Neural cell (in vitro differentiated cells): ENCODE results near the gene PLXNB1. TPM values are rescaled to one million over a fixed set of nuclear protein-coding genes. Genes with fewer than 3 reads are reported as not detected.

Experiments
- H2AFZ ChIP-seq: fragments of 200-600, 300-800 bp; sonication (generic), shearing (Covaris generic); 2 replicates; pipeline ENCODE4 v1.6.0; 2014; ENCODE audit warnings: low read depth, mild to moderate bottlenecking, antibody characterized with exemption, low read length, moderate library complexity
- H3F3A ChIP-seq: fragments of 200-600 bp; shearing (Covaris generic); 2 replicates; pipeline ENCODE4 v1.6.1; 2016; ENCODE audit warnings: mild to moderate bottlenecking, moderate library complexity, mixed read lengths, antibody characterized with exemption, low read length; ENCODE audit not compliant: insufficient read depth, poor library complexity, severe bottlenecking
- H3K27ac ChIP-seq: fragments of 200-600, 300-800 bp; sonication (generic), shearing (Covaris generic); 2 replicates; pipeline ENCODE4 v1.5.1; 2014; ENCODE audit warnings: mild to moderate bottlenecking, low read length, moderate library complexity
- H3K27me3 ChIP-seq: fragments of 300-800, 200-600 bp; sonication (generic), shearing (Covaris generic); 2 replicates; pipeline ENCODE4 v1.6.0; 2014; ENCODE audit warnings: mild to moderate bottlenecking, low read depth, low read length, moderate library complexity; ENCODE audit not compliant: insufficient read depth
- H3K36me3 ChIP-seq: fragments of 300-800, 200-600 bp; sonication (generic), shearing (Covaris generic); 2 replicates; pipeline ENCODE4 v1.5.1; 2014; ENCODE audit warnings: mild to moderate bottlenecking, antibody characterized with exemption, low read length, moderate library complexity; ENCODE audit not compliant: insufficient read depth
- H3K4me2 ChIP-seq: fragments of 300-800, 200-600 bp; sonication (generic), shearing (Covaris generic); 2 replicates; pipeline ENCODE4 v1.6.0; 2014; ENCODE audit warnings: mild to moderate bottlenecking, low read length
- H3K4me3 ChIP-seq: fragments of 300-800, 200-600 bp; sonication (generic), shearing (Covaris generic); 2 replicates; pipeline ENCODE4 v1.5.1; 2014; ENCODE audit warnings: mild to moderate bottlenecking, low read length, moderate library complexity
- H3K79me2 ChIP-seq: fragments of 200-600 bp; shearing (Covaris generic); replicated peaks from 2 replicates; pipeline ENCODE4 v1.6.0; 2014; ENCODE audit warnings: mild to moderate bottlenecking, low read length, moderate library complexity; ENCODE audit not compliant: insufficient read depth
- H3K9ac ChIP-seq: fragments of 300-800, 200-600 bp; sonication (generic), shearing (Covaris generic); 2 replicates; pipeline ENCODE4 v1.6.1; 2016; ENCODE audit warnings: mild to moderate bottlenecking, low read length, mixed read lengths
- H3K9me2 ChIP-seq: fragments of 200-600 bp; shearing (Covaris generic); 2 replicates; pipeline ENCODE4 v1.6.1; 2016; ENCODE audit warnings: mild to moderate bottlenecking, low read length, mixed read lengths; ENCODE audit not compliant: insufficient read depth
- H3K9me3 ChIP-seq: fragments of 200-600, 300-800 bp; sonication (generic), shearing (Covaris generic); 2 replicates; pipeline ENCODE4 v1.6.1; 2016; ENCODE audit warnings: mild to moderate bottlenecking, mixed run types, low read length, moderate library complexity, mixed read lengths
- H4K20me1 ChIP-seq: fragments of 200-600 bp; shearing (Covaris generic); 2 replicates; pipeline ENCODE4 v1.6.1; 2016; ENCODE audit warnings: mild to moderate bottlenecking, mixed run types; ENCODE audit not compliant: insufficient read depth
- CTCF ChIP-seq: fragments of 450-650 bp; IDR thresholded peaks from 2 replicates; pipeline ENCODE4 v1.5.1; 2014; ENCODE audit warnings: antibody characterized with exemption, mild to moderate bottlenecking, moderate library complexity; ENCODE audit not compliant: poor library complexity, severe bottlenecking
- EP300 ChIP-seq: fragments of 450-650 bp; conservative IDR thresholded peaks from 2 replicates; pipeline ENCODE4 v1.6.1; 2014; ENCODE audit warnings: antibody characterized with exemption, mild to moderate bottlenecking, moderate library complexity; ENCODE audit not compliant: poor library complexity, severe bottlenecking
- EZH2 ChIP-seq: fragments of 200-600, 300-800 bp; shearing (Covaris generic), sonication (generic); IDR thresholded peaks from 2 replicates; pipeline ENCODE4 v1.6.1; 2014; ENCODE audit warnings: antibody characterized with exemption, low read length, borderline replicate concordance, mild to moderate bottlenecking; ENCODE audit not compliant: insufficient read depth, poor library complexity, severe bottlenecking
- MXI1 ChIP-seq: fragments of 450-650 bp; conservative IDR thresholded peaks from 2 replicates; pipeline ENCODE4 v1.6.1; 2014; ENCODE audit warnings: antibody characterized with exemption, mild to moderate bottlenecking; ENCODE audit not compliant: poor library complexity, severe bottlenecking
- POLR2AphosphoS5 ChIP-seq: IDR thresholded peaks from 2 replicates; pipeline ENCODE4 v1.6.1; 2012
- RAD21 ChIP-seq: fragments of 450-650 bp; conservative IDR thresholded peaks from 2 replicates; pipeline ENCODE4 v1.6.1; 2014; ENCODE audit warnings: antibody characterized with exemption, mild to moderate bottlenecking, moderate library complexity
- REST ChIP-seq: IDR thresholded peaks from 2 replicates; pipeline ENCODE4 v1.6.1; 2012; ENCODE audit warnings: borderline replicate concordance
- SMC3 ChIP-seq: fragments of 450-650 bp; conservative IDR thresholded peaks from 2 replicates; pipeline ENCODE4 v1.6.1; 2014; ENCODE audit warnings: antibody characterized with exemption, mild to moderate bottlenecking, moderate library complexity; ENCODE audit not compliant: poor library complexity
- TAF1 ChIP-seq: IDR thresholded peaks from 2 replicates; pipeline ENCODE4 v1.6.1; 2012; ENCODE audit warnings: low read depth
- polyA plus RNA-seq: library from polyadenylated mRNA; depleted of rRNA; stranded (reverse); fragments of >200 nt; gene quantifications from 2 replicates; pipeline ENCODE4 v1.2.3, GENCODE V29; 2014

PLXNB1 gene
- polyA plus RNA-seq, 1 donor from 2014 or later: 134 TPM

DNA sequence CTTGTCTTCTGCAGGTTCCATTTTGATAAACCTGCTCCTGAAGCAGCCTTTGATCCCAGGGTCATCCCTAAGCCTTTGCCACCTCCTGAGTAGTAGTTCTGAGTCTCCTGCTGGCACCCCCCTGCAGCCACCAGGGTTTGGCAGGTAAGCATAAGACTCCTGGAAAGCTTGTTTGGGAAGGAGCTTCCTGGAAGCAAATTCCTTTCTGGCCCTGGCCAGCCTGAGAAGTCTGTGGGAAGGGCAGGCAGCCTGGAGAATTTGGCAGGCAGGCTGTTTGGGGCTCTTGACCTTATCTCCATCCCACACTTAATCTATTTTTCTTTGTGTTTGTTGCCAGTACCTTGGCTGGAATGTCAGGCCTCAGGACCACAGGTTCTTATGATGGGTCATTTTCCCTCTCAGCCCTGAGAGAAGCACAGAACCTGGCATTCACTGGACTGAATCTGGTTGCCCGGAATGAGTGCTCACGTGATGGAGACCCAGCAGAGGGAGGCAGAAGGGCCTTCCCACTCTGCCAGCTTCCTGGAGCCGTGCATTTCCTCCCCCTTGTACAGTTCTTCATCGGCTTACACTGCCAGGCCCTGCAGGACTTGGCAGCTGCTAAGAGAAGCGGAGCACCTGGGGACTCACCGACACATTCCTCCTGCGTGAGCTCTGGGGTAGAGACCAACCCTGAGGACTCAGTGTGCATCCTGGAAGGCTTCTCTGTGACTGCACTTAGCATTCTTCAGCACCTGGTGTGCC, 30.1 kb upstream of the PLXNB1 start:
- H3K4me3 ChIP-seq: no peak overlapping the region
- TF ChIP-seq MXI1 (no peak), CTCF (no peak), POLR2AphosphoS5 (no peak), REST (no peak), RAD21 (no peak), SMC3 (no peak), EZH2 (no peak), TAF1 (no peak), EP300 (no peak)
- H3K9me3 ChIP-seq: no peaks in the 10 kb centered on the region
- H3K79me2 ChIP-seq: no peaks in the 10 kb centered on the region
- no peaks in the 10 kb centered on the region for H3K27me3 ChIP-seq
- H3F3A ChIP-seq: no peaks in the 10 kb centered on the region
- H3K4me2 ChIP-seq: no peak overlapping the region
- H3K27ac ChIP-seq: no peak overlapping the region
- no peaks in the 10 kb centered on the region for H3K9me2 ChIP-seq
- no peak overlapping the region for H3K9ac ChIP-seq
- H4K20me1 ChIP-seq: no peaks in the 10 kb centered on the region
- no peak overlapping the region for H2AFZ ChIP-seq
- H3K36me3 ChIP-seq: peaks cover 14% of the 10 kb centered on the region

GRCh38 chr3:48459331-48459730, 29.4 kb upstream of the PLXNB1 start:
- no peaks in the 10 kb centered on the region for H3K9me2 ChIP-seq
- H3K27ac ChIP-seq: no peak overlapping the region
- no peaks in the 10 kb centered on the region for H3K27me3 ChIP-seq
- H3K9me3 ChIP-seq: no peaks in the 10 kb centered on the region
- no peaks in the 10 kb centered on the region for H3F3A ChIP-seq
- no peak overlapping the region for H2AFZ ChIP-seq
- H3K4me2 ChIP-seq: no peak overlapping the region
- H3K9ac ChIP-seq: no peak overlapping the region
- no peak overlapping the region for H3K4me3 ChIP-seq
- no peaks in the 10 kb centered on the region for H4K20me1 ChIP-seq
- H3K36me3 ChIP-seq: peaks cover 14% of the 10 kb centered on the region
- TF ChIP-seq EZH2: no peak
- TF ChIP-seq REST: no peak
- no peak for TF ChIP-seq TAF1
- no peak for TF ChIP-seq RAD21
- no peak for TF ChIP-seq SMC3
- no peak for TF ChIP-seq EP300
- no peak for TF ChIP-seq CTCF
- TF ChIP-seq POLR2AphosphoS5: no peak
- TF ChIP-seq MXI1: no peak
- H3K79me2 ChIP-seq: no peaks in the 10 kb centered on the region
